Smooth muscle cell (in vitro differentiated cells): Measurements from ENCODE around the gene LINGO1. TPM values are rescaled to one million over a fixed set of nuclear protein-coding genes. Genes with fewer than 3 reads are reported as not detected.

Experiments used
- DNase-seq: peaks from one replicate; lab custom pipeline; 2025; ENCODE audit not compliant: unreplicated experiment; lab: John Stamatoyannopoulos, UW
- H2AFZ ChIP-seq: fragments of 200-600 bp; sonication (generic); 2 replicates; pipeline ENCODE4 v1.6.0; 2016; ENCODE audit warnings: antibody characterized with exemption, low read depth, mild to moderate bottlenecking
- H3F3A ChIP-seq: fragments of 200-600 bp; sonication (generic); 2 replicates; pipeline ENCODE4 v1.6.0; 2017; ENCODE audit warnings: antibody characterized with exemption, low read depth
- H3K27ac ChIP-seq: fragments of 200-600 bp; sonication (generic); 2 replicates; pipeline ENCODE4 v1.5.1; 2016; ENCODE audit warnings: low read depth, mild to moderate bottlenecking
- H3K27me3 ChIP-seq: fragments of 200-600 bp; sonication (generic); 2 replicates; pipeline ENCODE4 v1.6.1; 2016; ENCODE audit warnings: low read depth, mild to moderate bottlenecking
- H3K36me3 ChIP-seq: fragments of 200-600 bp; sonication (generic); 2 replicates; pipeline ENCODE4 v1.5.1; 2016; ENCODE audit warnings: low read depth
- H3K4me1 ChIP-seq: fragments of 200-600 bp; sonication (generic); 2 replicates; pipeline ENCODE4 v1.5.1; 2016; ENCODE audit warnings: low read depth
- H3K4me2 ChIP-seq: fragments of 200-600 bp; sonication (generic); 2 replicates; pipeline ENCODE4 v1.6.0; 2016; ENCODE audit warnings: mild to moderate bottlenecking
- H3K4me3 ChIP-seq: fragments of 200-600 bp; sonication (generic); 2 replicates; pipeline ENCODE4 v1.5.1; 2016; ENCODE audit warnings: mild to moderate bottlenecking
- H3K79me2 ChIP-seq: fragments of 200-600 bp; sonication (generic); 2 replicates; pipeline ENCODE4 v1.6.0; 2016; ENCODE audit warnings: low read depth, mild to moderate bottlenecking
- H3K9ac ChIP-seq: fragments of 200-600 bp; sonication (generic); 2 replicates; pipeline ENCODE4 v1.6.0; 2016; ENCODE audit warnings: low read depth
- H3K9me3 ChIP-seq: fragments of 200-600 bp; sonication (generic); replicated peaks from 2 replicates; pipeline ENCODE4 v1.5.1; 2016; ENCODE audit warnings: low read depth
- H4K20me1 ChIP-seq: fragments of 200-600 bp; sonication (generic); 2 replicates; pipeline ENCODE4 v1.6.0; 2016; ENCODE audit warnings: low read depth
- WGBS: methylation state at CpG from one replicate; pipeline ENCODE4 v1.1.7; 2016; ENCODE audit warnings: low lambda C conversion rate; 5-methylcytosine and 5-hydroxymethylcytosine counted together
- polyA plus RNA-seq: library from polyadenylated mRNA; unstranded; fragments of >200 nt; fragmentation: Nextera tagmentation; extraction: Ambion mirVana; gene quantifications from 2 replicates; pipeline ENCODE4 v1.2.1, GENCODE V29; 2016
- total RNA-seq: library from RNA; depleted of rRNA; stranded (reverse); fragments of >200 nt; gene quantifications from 2 replicates; pipeline ENCODE4 v1.2.3, GENCODE V29; 2014
- TF ChIP-seq, protein P1 (sequence below): fragments of 200-600 bp; sonication (generic); IDR thresholded peaks from 2 replicates; pipeline ENCODE4 v1.5.1; 2017; ENCODE audit warnings: borderline replicate concordance, mild to moderate bottlenecking, antibody characterized with exemption; ENCODE audit not compliant: insufficient read depth, poor library complexity, severe bottlenecking

LINGO1 gene
- total and polyA plus RNA-seq, 2 experiments from 2014 or later: 3.5 to 13.4 TPM

- H3K9me3 ChIP-seq: no peaks in the 10 kb centered on the region
- TF ChIP-seq, protein P1, sequence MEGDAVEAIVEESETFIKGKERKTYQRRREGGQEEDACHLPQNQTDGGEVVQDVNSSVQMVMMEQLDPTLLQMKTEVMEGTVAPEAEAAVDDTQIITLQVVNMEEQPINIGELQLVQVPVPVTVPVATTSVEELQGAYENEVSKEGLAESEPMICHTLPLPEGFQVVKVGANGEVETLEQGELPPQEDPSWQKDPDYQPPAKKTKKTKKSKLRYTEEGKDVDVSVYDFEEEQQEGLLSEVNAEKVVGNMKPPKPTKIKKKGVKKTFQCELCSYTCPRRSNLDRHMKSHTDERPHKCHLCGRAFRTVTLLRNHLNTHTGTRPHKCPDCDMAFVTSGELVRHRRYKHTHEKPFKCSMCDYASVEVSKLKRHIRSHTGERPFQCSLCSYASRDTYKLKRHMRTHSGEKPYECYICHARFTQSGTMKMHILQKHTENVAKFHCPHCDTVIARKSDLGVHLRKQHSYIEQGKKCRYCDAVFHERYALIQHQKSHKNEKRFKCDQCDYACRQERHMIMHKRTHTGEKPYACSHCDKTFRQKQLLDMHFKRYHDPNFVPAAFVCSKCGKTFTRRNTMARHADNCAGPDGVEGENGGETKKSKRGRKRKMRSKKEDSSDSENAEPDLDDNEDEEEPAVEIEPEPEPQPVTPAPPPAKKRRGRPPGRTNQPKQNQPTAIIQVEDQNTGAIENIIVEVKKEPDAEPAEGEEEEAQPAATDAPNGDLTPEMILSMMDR: no peak
- no peak for DNase-seq
- H3F3A ChIP-seq: no peaks in the 10 kb centered on the region
- no peaks in the 10 kb centered on the region for H3K79me2 ChIP-seq
- no peak overlapping the region for H3K27ac ChIP-seq
- H3K4me1 ChIP-seq: peaks cover 4% of the 10 kb centered on the region
- no peaks in the 10 kb centered on the region for H3K36me3 ChIP-seq
- 97% methylated on average over 17 of the region's 23 CpGs for WGBS
- no peaks in the 10 kb centered on the region for H3K27me3 ChIP-seq
- no peak overlapping the region for H3K4me3 ChIP-seq
- H4K20me1 ChIP-seq: no peaks in the 10 kb centered on the region
- H2AFZ ChIP-seq: no peak overlapping the region
- H3K9ac ChIP-seq: no peak overlapping the region
- H3K4me2 ChIP-seq: no peak overlapping the region
Observed at GRCh38 chr15:77613814-77614213, 18.9 kb downstream of the LINGO1 start.

- 95% methylated on average over 8 of the region's 8 CpGs for WGBS
- H3K27me3 ChIP-seq: no peaks in the 10 kb centered on the region
- H3K27ac ChIP-seq: no peak overlapping the region
- H4K20me1 ChIP-seq: no peaks in the 10 kb centered on the region
- no peak overlapping the region for H3K4me2 ChIP-seq
- H2AFZ ChIP-seq: no peak overlapping the region
- no peak overlapping the region for H3K4me3 ChIP-seq
- peaks cover 8% of the 10 kb centered on the region for H3K4me1 ChIP-seq
- TF ChIP-seq, protein P1: no peak
- H3K9ac ChIP-seq: no peak overlapping the region
- no peaks in the 10 kb centered on the region for H3F3A ChIP-seq
- H3K36me3 ChIP-seq: no peaks in the 10 kb centered on the region
- DNase-seq: no peak
- no peaks in the 10 kb centered on the region for H3K9me3 ChIP-seq
- no peaks in the 10 kb centered on the region for H3K79me2 ChIP-seq
Observed at GRCh38 chr15:77612958-77613601, 19.6 kb downstream of the LINGO1 start.

DNA sequence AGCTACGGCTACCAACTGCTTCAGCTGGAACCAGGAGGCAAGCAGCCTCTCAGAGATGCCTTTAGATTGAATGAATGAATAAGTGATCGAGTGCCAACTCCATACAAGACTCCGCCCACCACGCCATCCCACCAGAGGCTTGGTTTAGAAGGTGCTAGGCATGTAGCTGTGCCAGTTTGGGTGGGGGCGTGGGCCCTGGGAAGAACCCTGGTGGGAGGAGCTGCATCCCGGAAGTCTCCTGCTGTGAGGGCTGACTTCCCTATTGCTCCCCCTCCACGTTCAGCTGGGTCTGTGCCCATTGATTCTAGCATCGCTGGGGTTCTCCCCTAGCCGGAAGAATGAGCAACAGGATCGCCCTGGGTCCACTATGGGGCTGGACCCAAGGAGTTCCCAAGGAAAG is 20.9 kb downstream of the LINGO1 start:
- Histone ChIP-seq H3K27me3 (no peaks in the 10 kb centered on the region), H3K79me2 (no peaks in the 10 kb centered on the region), H3K4me1 (peaks cover 20% of the 10 kb centered on the region), H2AFZ (no peak overlapping the region), H4K20me1 (no peaks in the 10 kb centered on the region), H3K4me3 (no peak overlapping the region), H3K9me3 (no peaks in the 10 kb centered on the region), H3K36me3 (no peaks in the 10 kb centered on the region), H3K4me2 (no peak overlapping the region), H3F3A (no peaks in the 10 kb centered on the region), H3K9ac (no peak overlapping the region), H3K27ac (no peak overlapping the region)
- TF ChIP-seq, protein P1: no peak
- 76% methylated on average over 10 of the region's 10 CpGs for WGBS
- no peak for DNase-seq

DNA sequence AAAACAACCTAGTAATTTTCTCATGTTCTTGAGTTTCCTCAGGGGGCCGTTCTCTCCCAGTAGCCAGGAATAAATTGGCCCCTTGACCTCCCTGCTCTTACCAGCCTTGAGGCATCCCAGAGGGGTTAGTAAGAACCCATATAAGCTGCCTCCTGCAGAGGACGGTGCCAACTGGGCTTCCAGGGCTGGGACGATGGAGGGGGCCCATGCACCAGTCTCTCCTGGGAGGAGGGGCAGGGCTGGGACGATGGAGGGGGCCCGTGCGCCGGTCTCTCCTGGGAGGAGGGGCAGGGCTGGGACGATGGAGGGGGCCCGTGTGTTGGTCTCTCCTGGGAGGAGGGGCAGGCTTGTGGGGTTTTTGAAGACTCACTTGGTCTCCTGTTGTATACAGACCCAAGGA is 22.0 kb downstream of the LINGO1 start:
- 59% methylated on average over 9 of the region's 9 CpGs for WGBS
- no peak overlapping the region for H3K27ac ChIP-seq

More for the DNA sequence above, 22.0 kb downstream of the LINGO1 start:
- TF ChIP-seq, protein P1: no peak
- H3K36me3 ChIP-seq: no peaks in the 10 kb centered on the region
- no peak overlapping the region for H2AFZ ChIP-seq
- no peak overlapping the region for H3K9ac ChIP-seq
- no peak overlapping the region for H3K4me3 ChIP-seq
- peaks cover 3% of the 10 kb centered on the region for H3F3A ChIP-seq
- DNase-seq: no peak
- no peak overlapping the region for H3K4me2 ChIP-seq
- H3K4me1 ChIP-seq: peaks cover 27% of the 10 kb centered on the region
- H3K9me3 ChIP-seq: no peaks in the 10 kb centered on the region
- H3K79me2 ChIP-seq: no peaks in the 10 kb centered on the region
- no peaks in the 10 kb centered on the region for H3K27me3 ChIP-seq
- no peaks in the 10 kb centered on the region for H4K20me1 ChIP-seq
